ENCODE data around the gene PTPRN2. TPM values are rescaled to one million over a fixed set of nuclear protein-coding genes. Genes with fewer than 3 reads are reported as not detected.

Gene PTPRN2
- total and polyA plus RNA-seq, 2 of the 13 experiments (the other 11 are each of a cell fraction or from before 2014, with no cell fraction given), result 2.5 to 24.2 TPM

DNA sequence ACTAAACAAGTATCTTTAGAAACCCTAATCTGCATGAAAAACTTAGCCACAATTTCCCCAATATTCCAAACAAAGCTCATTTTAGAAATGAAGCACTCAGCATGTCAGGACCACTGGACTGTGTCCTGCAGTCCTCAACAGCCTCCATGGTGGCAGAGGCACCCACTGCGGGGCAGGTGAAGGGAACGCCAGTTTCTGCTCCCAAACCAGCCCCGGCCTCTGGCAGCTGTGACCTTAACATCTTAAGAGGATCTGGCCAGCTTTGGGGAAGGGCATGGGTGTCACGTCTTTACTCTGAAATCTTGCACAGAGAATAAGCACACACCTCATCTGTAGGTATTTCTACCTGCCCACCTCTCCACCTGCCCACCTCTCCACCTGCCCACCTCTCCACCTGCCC, 988.1 kb downstream of the PTPRN2 start:
- 57% methylated on average over 4 of the region's 4 CpGs for WGBS (ENCODE audit: low lambda C conversion rate)
- Histone ChIP-seq H3K27ac (ENCODE audit: extremely low read length, insufficient read depth, low read length) (no peak overlapping the region), H4K20me1 (ENCODE audit: insufficient read depth, low read length) (no peaks in the 10 kb centered on the region), H3K27me3 (ENCODE audit: control insufficient read depth in 1 of 2, insufficient read depth in 2 of 2, low read length in 2 of 2) (peaks cover 2 to 32% of the 10 kb centered on the region in 2 experiments; a peak in 3 of 5 replicates), H3K79me2 (ENCODE audit: insufficient read depth, low read length) (no peaks in the 10 kb centered on the region), H3K36me3 (replicated peaks in 1 of 2; ENCODE audit: control insufficient read depth in 1 of 2, insufficient read depth in 2 of 2, low read length in 2 of 2) (no peaks in the 10 kb centered on the region), H3K9me3 (ENCODE audit: low read length) (no peaks in the 10 kb centered on the region), H3K4me1 (ENCODE audit: insufficient read depth, low read length) (peaks cover 9% of the 10 kb centered on the region; the same call in 1 of the 2 replicates), H3K4me3 (replicated peaks in 1 of 3; ENCODE audit: insufficient read depth in 1 of 3, low read depth in 2 of 3, low read length in 3 of 3) (no peak overlapping the region), H3K4me2 (ENCODE audit: low read depth, low read length) (no peak overlapping the region), H3K9ac (ENCODE audit: insufficient read depth, low read depth, low read length) (no peak overlapping the region), H2AFZ (ENCODE audit: low read length) (no peak overlapping the region)
- intact Hi-C loops (cut with micrococcal nuclease; ENCODE audit: unreplicated experiment), result no loop called here
- in situ Hi-C loops (cut with HindIII; ENCODE audit: extremely low pct_ligation_motif_present, low pct_unique_long_range_greater_than_20kb), result no loop called here
- POLR2A ChIA-PET, result no interaction called here
- CTCF ChIA-PET (ENCODE audit: low intra/inter-chr PET ratio, low total read pairs), result no interaction called here
- no peak for DNase-seq (ENCODE audit: low spot score)
- BruUV-seq (replicated peaks), result no TSS peak
- no peak for TF ChIP-seq ZNF598 (CRISPR knock-in tag; IDR thresholded peaks at IDR 0.05; ENCODE audit: borderline replicate concordance)
- TF ChIP-seq MEIS1 (CRISPR knock-in tag; IDR thresholded peaks at IDR 0.05; ENCODE audit: borderline replicate concordance), result no peak
- TF ChIP-seq RBFOX2 (IDR thresholded peaks at IDR 0.05; ENCODE audit: low read depth, low read length), result no peak
- no peak for TF ChIP-seq IKZF4 (CRISPR knock-in tag; IDR thresholded peaks at IDR 0.05; ENCODE audit: borderline replicate concordance, low read depth, not compliant biosample characterization)
- no peak for TF ChIP-seq NCOA1 (CRISPR knock-in tag; IDR thresholded peaks at IDR 0.05)
- TF ChIP-seq, protein P1, sequence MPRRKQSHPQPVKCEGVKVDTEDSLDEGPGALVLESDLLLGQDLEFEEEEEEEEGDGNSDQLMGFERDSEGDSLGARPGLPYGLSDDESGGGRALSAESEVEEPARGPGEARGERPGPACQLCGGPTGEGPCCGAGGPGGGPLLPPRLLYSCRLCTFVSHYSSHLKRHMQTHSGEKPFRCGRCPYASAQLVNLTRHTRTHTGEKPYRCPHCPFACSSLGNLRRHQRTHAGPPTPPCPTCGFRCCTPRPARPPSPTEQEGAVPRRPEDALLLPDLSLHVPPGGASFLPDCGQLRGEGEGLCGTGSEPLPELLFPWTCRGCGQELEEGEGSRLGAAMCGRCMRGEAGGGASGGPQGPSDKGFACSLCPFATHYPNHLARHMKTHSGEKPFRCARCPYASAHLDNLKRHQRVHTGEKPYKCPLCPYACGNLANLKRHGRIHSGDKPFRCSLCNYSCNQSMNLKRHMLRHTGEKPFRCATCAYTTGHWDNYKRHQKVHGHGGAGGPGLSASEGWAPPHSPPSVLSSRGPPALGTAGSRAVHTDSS (CRISPR knock-in tag; conservative IDR thresholded peaks at IDR 0.05), result no peak
- no peak for TF ChIP-seq DMAP1 (CRISPR knock-in tag; IDR thresholded peaks at IDR 0.05)
- TF ChIP-seq, protein P2, sequence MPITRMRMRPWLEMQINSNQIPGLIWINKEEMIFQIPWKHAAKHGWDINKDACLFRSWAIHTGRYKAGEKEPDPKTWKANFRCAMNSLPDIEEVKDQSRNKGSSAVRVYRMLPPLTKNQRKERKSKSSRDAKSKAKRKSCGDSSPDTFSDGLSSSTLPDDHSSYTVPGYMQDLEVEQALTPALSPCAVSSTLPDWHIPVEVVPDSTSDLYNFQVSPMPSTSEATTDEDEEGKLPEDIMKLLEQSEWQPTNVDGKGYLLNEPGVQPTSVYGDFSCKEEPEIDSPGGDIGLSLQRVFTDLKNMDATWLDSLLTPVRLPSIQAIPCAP (CRISPR knock-in tag; IDR thresholded peaks at IDR 0.05; ENCODE audit: low read depth), result no peak
- no peak for TF ChIP-seq ATF7 (IDR thresholded peaks at IDR 0.05)
- TF ChIP-seq ATF7 (CRISPR knock-in tag; IDR thresholded peaks at IDR 0.05), result no peak
- TF ChIP-seq FOSL1 (CRISPR knock-in tag; IDR thresholded peaks at IDR 0.05; ENCODE audit: borderline replicate concordance), result no peak
- no peak for TF ChIP-seq ZMYM4 (CRISPR knock-in tag; IDR thresholded peaks at IDR 0.05)
- TF ChIP-seq ZNF615 (CRISPR knock-in tag; IDR thresholded peaks at IDR 0.05; ENCODE audit: borderline replicate concordance), result no peak
- TF ChIP-seq DPF2 (CRISPR knock-in tag; IDR thresholded peaks at IDR 0.05; ENCODE audit: borderline replicate concordance, low read depth), result no peak
- TF ChIP-seq RFXAP (CRISPR knock-in tag; IDR thresholded peaks at IDR 0.05; ENCODE audit: borderline replicate concordance), result no peak
- no peak for FAIRE-seq
- ATAC-seq, result no peak
